ENCODE results near the gene MDP1. TPM values are rescaled to one million over a fixed set of nuclear protein-coding genes. Genes with fewer than 3 reads are reported as not detected.
A peak's percentile ranks its signal among the peaks of the same experiment; 100 is the strongest.
"Not testable (repeated sequence)": the region's sequence is repeated elsewhere in the genome, so short reads cannot be mapped to it uniquely, and the experiment has no call there.

Gene MDP1
- total RNA-seq, 3 donors from 2014 or later: 11.1 to 14.8 (median 13.2) TPM

GRCh38 chr14:24247422-24247821 is 31.6 kb upstream of the MDP1 start:
- H3K36me3 ChIP-seq (ENCODE audit: low read depth): no peaks in the 10 kb centered on the region
- H3K4me3 ChIP-seq: no peak overlapping the region
- no peaks in the 10 kb centered on the region for H3K9me3 ChIP-seq
- intact Hi-C loops (cut with DNase I, micrococcal nuclease): no loop called here
- DNase-seq (peak in 1 of 3 donors; percentile 12), ATAC-seq (no peak)
- no peak for TF ChIP-seq CTCF (IDR thresholded peaks at IDR 0.05)
- peaks cover 6% of the 10 kb centered on the region for H3K4me1 ChIP-seq (ENCODE audit: low read depth)

GRCh38 chr14:24246765-24247212 is 30.9 kb upstream of the MDP1 start:
- intact Hi-C loops (cut with DNase I, micrococcal nuclease): no loop called here
- DNase-seq: peak in 1 of 3 donors; percentile 7
- peaks cover 6% of the 10 kb centered on the region for H3K4me1 ChIP-seq (ENCODE audit: low read depth)

GRCh38 chr14:24245350-24245749 is 29.5 kb upstream of the MDP1 start:
- peaks cover 20% of the 10 kb centered on the region for H3K4me1 ChIP-seq (ENCODE audit: low read depth)
- intact Hi-C loops (cut with DNase I, micrococcal nuclease); ATAC-seq; H3K4me3 ChIP-seq; H3K9me3 ChIP-seq; H3K36me3 ChIP-seq (ENCODE audit: low read depth): not testable (repeated sequence)
- peak in 1 of 3 donors; percentile 16 for DNase-seq

More at GRCh38 chr14:24246765-24247212, 30.9 kb upstream of the MDP1 start:
- no peak for TF ChIP-seq CTCF (IDR thresholded peaks at IDR 0.05)
- H3K9me3 ChIP-seq: no peaks in the 10 kb centered on the region
- H3K36me3 ChIP-seq (ENCODE audit: low read depth): no peaks in the 10 kb centered on the region
- ATAC-seq: no peak
- no peak overlapping the region for H3K4me3 ChIP-seq

GRCh38 chr14:24243336-24243836 is 27.5 kb upstream of the MDP1 start:
- intact Hi-C loops (cut with DNase I, micrococcal nuclease): loop anchor here in 1 of 2 donors (5.0 kb wide), 1 partner anchor 54 kb away; the partner anchor contains the start of genes DHRS1 and NOP9
- DNase-seq (no peak), ATAC-seq (peak; percentile 0)
- Histone ChIP-seq H3K4me3 (no peak overlapping the region), H3K36me3 (ENCODE audit: low read depth) (no peaks in the 10 kb centered on the region), H3K4me1 (ENCODE audit: low read depth) (peaks cover 26% of the 10 kb centered on the region), H3K9me3 (no peaks in the 10 kb centered on the region)
- no peak for TF ChIP-seq CTCF (IDR thresholded peaks at IDR 0.05)

GRCh38 chr14:24241829-24242443 is 26.1 kb upstream of the MDP1 start:
- intact Hi-C loops (cut with DNase I, micrococcal nuclease): loop anchor here in 1 of 2 donors (5.0 kb wide), 1 partner anchor 55 kb away; the partner anchor contains the start of genes DHRS1 and NOP9
- H3K4me1 ChIP-seq (ENCODE audit: low read depth): peaks cover 26% of the 10 kb centered on the region
- peak; percentile 93 for ATAC-seq
- peaks cover 3% of the 10 kb centered on the region for H3K36me3 ChIP-seq (ENCODE audit: low read depth)
- peak overlapping the region; percentile 35 for H3K4me3 ChIP-seq
- peak; percentile 93 to 96 (median 94) for DNase-seq
- peak; percentile 56 for TF ChIP-seq CTCF (IDR thresholded peaks at IDR 0.05)
- H3K9me3 ChIP-seq: no peaks in the 10 kb centered on the region

Measured in mucosa of descending colon (tissue), 3 donors.